CD4-positive, alpha-beta T cell treated with Interleukin-17A for 4 hours (primary cell): Measurements from ENCODE around the gene DNM3.

Experiments used
- DNase-seq: peaks from one replicate; pipeline ENCODE4 v3.0.0-alpha.2; 2020; ENCODE audit warnings: mixed read lengths

DNM3 gene

DNA sequence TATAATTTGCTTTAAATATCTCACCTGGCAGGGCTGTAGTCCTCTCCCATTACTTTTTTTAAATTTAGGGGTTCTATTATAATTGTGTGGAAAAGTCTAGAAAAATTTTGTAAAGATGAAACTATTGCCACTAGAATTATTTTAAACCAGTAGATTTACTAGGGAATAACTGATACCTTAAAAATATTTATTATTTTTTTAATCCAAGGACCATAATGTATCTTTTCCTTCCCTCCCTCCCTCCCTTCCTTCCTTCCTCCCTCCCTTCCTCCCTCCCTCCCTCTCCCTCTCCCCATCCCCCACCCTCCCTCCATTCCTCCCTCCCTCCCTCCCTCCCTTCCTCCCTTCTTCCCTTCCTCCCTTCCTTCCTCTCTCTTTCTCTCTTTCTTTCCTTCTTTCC is 90.5 kb downstream of the DNM3 start:
- DNase-seq: no peak

DNA sequence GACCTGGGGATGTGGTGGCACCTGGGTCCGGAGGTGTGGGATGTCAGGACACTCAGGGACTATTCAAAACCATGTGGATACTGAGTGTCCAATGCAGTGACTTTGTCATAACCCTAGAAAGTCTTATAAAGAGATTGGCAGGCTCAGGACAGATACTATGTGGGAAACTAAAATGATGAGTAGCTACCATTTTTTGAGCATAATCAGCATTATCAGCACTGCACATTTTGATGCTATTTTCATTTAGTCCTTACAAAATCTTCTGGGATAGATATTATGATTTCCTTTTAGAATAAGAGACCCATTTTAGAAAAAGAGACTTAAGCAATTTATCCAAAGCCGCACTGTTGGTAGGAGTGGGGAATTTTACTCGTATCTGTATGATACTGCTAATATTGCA is 93.4 kb downstream of the DNM3 start:
- no peak for DNase-seq

- DNase-seq: no peak
These were observed 93.8 kb downstream of the DNM3 start for GRCh38 chr1:171935086-171935485.

DNA sequence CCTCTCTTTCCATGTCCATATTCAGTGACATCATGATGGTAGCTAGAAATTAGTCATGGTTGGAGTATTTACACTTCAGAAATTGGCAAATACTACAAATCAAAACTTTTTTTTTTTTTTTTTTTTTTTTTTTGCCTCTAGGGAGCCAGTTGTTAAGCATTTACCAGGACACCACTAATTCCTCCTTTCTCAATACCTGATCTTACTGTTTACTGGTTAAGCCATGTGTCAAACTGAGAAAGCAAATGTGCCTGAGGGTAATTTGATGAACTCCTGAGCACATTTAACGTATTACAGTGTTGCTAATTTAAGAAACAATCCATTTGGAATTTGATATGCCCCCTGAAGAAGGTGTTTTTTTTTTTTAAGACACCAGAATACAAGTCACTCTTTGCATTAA is 94.4 kb downstream of the DNM3 start:
- no peak for DNase-seq

DNA sequence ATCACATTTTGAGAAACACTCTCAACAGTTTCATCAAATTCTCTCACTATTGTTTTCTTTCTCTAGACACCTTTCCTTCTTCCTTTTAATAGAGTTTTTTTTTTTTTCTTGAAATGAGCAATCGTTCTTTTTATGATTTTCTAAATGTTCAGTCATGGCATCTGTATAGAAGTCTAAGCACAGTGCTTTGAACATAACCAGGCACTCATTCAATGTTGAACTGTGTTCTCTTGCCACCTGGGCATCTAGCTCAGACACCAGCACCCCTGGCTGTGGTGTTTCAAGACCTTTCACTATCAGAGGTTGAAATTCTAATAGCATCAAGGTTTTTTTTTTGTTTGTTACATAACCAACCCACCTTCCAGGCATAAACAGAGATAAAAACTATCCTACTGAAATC is 96.6 kb downstream of the DNM3 start:
- no peak for DNase-seq

DNA sequence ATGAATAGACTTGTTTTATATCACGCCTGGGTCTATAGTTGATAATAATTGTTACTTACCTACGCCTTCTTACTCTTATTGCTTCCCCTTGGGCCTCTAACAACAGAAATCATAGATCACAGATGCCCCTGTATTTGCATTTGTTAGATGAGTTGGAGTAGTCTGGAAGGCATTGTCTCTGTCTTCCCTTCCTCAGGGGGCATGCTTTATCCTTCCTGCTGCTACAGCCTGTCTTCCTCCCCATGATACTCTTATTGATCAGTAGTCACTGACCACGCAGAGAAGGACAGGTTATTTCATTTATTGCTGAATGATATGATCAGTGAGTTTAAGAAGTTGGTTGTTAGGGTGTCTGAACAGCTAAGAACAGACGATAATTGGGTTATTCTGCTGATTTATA is 98.4 kb downstream of the DNM3 start:
- no peak for DNase-seq

DNA sequence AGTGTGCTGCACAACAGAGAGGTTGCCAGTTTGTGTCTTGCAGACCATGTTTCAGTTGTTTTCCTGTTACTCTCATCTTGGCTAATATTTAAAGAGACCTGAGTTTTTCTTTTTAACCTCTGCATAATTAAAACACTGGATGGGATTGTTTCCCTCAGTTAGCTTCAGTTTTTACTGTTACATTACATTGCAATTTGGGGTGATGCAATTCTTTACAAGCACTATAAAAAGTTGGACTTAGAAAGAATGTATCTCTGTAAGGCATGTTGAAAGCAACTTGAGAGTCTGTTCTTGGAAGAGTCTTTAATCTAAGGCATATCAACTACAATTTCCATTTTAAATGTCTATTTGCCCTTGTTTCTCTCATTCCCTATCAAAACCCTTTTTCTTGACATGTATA is 99.1 kb downstream of the DNM3 start:
- no peak for DNase-seq

- DNase-seq: no peak
These were observed 100.6 kb downstream of the DNM3 start for GRCh38 chr1:171941920-171942319.

DNA sequence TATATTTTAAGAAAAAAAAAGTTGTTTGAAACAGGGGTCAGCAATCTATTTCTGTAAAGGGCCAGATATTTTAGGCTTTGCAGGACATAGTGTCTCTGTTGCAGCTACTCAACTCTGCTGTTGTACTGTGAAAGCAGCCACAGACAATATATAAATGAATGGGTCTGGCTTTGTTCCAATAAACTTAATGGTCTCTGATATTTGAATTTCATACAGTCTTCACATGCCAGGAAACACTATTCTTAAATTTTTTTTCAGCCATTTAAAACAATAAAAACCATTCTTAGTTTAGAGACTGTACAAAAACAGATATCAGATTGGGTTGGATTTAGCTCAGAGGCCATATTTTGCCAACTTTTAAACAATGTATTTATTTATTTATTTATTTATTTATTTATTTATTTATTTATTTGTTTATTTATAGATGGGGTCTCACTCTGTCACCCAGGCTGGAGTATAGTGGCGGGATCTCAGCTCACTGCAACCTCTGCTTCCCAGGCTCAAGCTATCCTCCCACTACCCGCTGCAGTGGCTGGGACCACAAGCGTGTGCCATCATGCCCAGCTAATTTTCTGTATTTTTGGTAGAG is 102.8 kb downstream of the DNM3 start:
- no peak for DNase-seq

DNA sequence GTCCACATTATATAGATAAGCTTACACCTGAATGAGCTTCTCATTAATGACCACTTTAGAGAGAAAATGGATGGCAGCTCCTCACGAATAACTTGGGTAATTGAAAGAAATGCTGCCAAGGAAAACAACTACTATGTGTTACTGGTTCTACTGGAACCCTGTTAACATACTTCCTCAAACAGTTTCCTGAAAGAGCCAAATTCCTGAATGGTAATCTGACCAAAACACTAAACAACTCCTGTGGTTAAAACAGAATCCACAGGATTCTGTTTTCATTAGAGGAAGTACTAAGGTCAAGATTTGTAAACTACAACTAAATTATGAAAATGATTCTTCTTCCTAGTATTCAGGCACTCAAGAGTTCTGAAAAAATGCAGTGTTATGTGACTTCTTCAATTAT is 107.2 kb downstream of the DNM3 start:
- DNase-seq: no peak

- DNase-seq: no peak
These were observed 108.0 kb downstream of the DNM3 start for GRCh38 chr1:171949316-171949715.

- no peak for DNase-seq
These were observed 112.5 kb downstream of the DNM3 start for GRCh38 chr1:171953835-171954234.

- DNase-seq: no peak
These were observed 113.1 kb downstream of the DNM3 start for GRCh38 chr1:171954361-171954760.

GRCh38 chr1:171961861-171962260 is 120.6 kb downstream of the DNM3 start:
- DNase-seq: no peak

DNA sequence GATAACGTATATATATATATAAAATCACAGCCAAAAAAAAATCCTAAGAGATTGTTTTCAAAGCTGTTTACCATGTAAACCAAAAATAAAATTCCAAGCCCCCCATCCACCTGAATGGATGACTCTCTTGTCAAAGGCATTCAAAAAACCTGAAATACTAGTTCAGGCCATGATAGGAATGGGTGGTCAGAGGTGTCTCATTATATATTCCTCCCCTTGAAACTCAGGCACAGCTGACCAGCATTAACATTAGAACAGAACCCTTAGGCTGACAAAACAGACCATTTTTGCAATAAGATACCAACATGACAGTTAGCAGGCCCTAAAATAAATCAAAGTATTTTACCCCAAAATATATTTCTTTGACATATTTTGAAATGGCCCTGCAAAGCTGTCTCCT is 122.5 kb downstream of the DNM3 start:
- DNase-seq: no peak

- DNase-seq: no peak
These were observed 124.5 kb downstream of the DNM3 start for GRCh38 chr1:171965777-171966176.

GRCh38 chr1:171966426-171967220 is 125.3 kb downstream of the DNM3 start:
- no peak for DNase-seq

DNA sequence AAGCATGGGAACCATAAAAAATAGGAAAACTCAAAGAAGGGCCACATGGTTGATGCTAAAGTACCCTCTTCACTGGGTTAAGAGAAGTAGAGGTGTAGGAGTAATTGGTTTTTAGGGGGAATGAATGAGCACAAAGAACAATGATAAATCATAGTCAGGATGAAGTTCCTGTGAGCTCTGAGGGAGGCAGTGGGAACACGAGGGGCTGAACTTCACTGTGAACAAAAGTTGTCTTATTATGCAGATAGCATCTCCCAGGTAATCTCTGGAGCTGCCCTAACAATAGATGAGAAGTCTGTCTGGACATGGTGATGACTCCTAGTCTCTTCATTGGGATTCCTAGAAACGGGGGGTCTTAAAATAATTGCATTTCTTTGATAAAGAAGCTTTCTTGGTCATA is 127.9 kb downstream of the DNM3 start:
- DNase-seq: no peak

DNA sequence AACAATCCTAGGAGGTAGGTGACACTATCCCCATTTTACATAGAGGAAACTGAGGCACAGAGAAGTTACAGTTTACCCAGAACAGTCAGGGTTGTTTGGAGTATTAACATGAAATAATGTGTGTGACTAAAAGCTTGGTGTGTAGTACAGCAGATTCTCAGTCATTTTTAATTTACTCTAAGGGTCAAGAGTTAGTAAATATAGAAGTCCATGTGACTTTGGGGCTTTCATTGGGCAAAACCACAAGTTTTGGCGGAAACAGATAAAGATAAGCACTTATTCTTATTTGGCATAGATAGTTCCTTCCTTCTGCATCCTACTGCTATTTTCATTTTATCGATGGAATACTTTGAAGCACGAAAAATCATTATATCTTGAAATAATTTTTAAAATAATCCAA is 128.5 kb downstream of the DNM3 start:
- DNase-seq: no peak

- DNase-seq: no peak
These were observed 131.5 kb downstream of the DNM3 start for GRCh38 chr1:171972846-171973245.

DNA sequence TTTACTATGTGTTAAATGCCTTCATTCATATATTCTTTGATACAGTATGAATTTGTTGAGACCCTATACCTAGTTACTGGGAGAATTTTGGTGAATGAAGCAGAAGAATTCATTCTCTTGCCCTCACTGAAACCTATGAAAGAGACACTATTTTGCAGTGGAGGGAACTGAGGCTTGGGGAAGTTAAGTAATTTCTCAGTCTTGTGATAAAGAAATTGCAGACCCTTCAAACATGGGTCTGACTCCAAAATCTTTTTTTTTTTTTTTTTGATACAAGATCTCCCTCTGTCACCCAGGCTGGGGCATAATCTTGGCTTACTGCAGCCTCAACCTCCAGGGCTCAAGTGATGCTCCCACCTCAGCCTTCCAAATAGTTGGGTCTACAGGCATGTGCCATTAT is 132.1 kb downstream of the DNM3 start:
- DNase-seq: no peak

- no peak for DNase-seq
These were observed 140.0 kb downstream of the DNM3 start for GRCh38 chr1:171981303-171981702.

DNA sequence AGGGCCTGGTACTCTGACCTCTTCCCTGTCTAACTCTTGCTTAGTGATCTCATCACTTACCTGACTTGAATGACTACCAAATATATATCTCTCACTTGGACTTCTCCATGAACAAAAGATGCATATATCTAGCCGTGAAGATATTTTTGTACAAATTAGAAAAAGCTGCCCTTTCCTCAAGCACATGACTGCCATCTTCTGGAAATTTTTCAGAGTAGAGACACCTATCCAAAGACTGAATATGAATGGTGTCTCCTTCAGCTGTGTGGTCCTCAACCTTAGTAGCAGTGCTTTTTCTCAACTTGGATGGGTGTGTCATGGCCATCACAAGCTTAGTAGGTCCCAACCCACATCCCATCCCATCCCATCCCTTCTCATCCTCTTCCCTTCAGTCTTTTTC is 142.3 kb downstream of the DNM3 start:
- DNase-seq: no peak

DNA sequence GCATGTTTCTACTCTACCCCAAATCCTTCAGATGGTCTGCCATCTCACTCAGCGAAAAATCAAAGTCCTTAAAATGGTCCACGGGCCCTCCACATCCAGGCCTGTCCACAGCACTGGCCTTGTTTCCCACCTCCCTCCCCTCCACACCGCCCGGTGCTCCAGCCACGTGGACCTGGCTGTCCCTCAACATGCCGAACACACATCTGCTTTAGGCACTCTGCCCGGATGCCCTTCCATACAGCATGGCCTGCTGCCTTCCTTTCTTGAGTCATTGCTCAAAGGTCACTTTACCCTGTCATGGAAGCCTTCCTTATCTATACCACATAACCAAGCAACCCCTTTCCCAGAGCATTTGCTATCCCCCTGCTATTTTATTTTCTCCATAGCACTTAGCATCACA is 143.0 kb downstream of the DNM3 start:
- DNase-seq: no peak
